Activated CD4-positive, CD25-positive, alpha-beta regulatory T cell treated with anti-CD3 and anti-CD28 coated beads, Interleukin-2, amount 50 U/mL, for 16 hours (primary cell): Measurements from ENCODE around the gene PITRM1.

ENCODE experiments used
- DNase-seq: peaks from one replicate; pipeline ENCODE4 v3.0.0-alpha.2; 2020; ENCODE audit warnings: low read depth, low spot score

PITRM1 gene

GRCh38 chr10:3167611-3168330, 4.8 kb downstream of the PITRM1 start:
- no peak for DNase-seq

- no peak for DNase-seq
Observed at GRCh38 chr10:3166496-3167290, 5.9 kb downstream of the PITRM1 start.

DNA sequence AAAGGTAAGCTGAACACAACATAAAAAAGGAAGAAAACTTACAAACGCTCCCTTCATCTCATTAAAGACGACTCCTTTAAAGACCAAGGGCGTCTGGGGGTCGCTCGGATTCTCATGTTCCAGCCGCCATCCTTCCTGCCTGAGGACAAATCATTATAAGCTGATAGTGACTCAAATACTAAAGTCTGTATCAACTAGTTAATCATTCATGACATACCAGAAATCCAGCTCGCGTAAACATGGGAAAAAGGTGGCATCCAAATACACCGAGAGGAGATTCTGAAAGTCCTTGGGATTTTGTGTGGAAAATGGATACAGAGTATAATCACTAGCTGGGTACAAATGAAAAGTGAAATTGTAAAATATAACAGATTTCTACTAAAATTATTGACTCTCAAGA, 7.4 kb downstream of the PITRM1 start:
- no peak for DNase-seq

GRCh38 chr10:3163879-3164278, 8.7 kb downstream of the PITRM1 start:
- no peak for DNase-seq

- DNase-seq: no peak
Observed at GRCh38 chr10:3162533-3162932, 10.0 kb downstream of the PITRM1 start.

DNA sequence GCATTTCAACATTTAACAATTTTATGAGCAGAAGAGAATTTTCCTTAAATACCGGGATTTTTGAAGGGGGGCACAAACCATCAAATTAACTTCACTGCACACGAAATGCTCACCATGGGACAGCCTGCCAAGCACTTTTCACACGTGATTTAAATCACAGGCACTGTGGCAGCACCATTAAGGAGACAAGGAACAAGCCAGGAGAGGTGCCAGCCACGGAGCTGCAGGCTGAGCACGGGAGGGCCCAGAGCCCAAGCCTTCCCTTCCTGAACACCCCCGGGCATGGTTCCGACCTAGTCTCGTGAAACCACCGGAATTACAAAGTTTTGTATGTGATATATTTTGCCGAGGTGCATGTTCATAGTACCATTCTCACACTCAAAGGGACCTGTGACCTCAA, 13.4 kb downstream of the PITRM1 start:
- no peak for DNase-seq

- no peak for DNase-seq
Observed at GRCh38 chr10:3154666-3155065, 17.9 kb downstream of the PITRM1 start.

- no peak for DNase-seq
Observed at GRCh38 chr10:3152566-3152935, 20.0 kb downstream of the PITRM1 start.

DNA sequence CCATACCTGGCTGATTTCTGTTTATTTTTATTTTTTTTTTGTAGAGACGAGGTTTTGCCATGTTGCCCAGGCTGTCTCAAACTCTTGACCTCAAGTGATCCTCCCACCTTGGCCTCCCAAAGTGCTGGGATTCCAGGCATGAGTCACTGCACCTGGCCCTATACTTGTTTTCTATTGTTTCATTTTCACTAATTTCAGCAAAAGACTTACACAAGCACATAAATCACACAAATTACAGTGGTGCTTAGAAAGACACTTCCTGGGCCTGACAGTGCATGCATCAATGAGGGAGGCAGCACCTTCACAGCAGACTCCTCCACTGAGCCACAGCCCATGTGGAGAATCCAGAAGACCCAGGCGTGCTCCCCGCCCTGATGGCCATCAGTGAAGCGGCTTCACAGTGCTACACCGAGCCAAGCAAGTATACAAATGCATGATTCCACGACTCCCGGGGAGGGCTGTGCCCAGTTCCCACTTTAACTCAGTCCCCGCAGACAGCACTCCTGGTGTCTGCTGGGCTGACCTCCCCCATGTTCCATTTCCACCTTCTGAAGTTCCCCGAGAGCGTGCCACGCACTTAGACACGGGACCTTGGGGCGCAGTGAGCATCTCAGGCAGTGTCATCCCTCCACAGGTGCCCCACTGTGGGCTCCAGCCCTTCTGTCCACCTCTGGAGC, 20.6 kb downstream of the PITRM1 start:
- no peak for DNase-seq

GRCh38 chr10:3150961-3151360, 21.6 kb downstream of the PITRM1 start:
- DNase-seq: no peak

DNA sequence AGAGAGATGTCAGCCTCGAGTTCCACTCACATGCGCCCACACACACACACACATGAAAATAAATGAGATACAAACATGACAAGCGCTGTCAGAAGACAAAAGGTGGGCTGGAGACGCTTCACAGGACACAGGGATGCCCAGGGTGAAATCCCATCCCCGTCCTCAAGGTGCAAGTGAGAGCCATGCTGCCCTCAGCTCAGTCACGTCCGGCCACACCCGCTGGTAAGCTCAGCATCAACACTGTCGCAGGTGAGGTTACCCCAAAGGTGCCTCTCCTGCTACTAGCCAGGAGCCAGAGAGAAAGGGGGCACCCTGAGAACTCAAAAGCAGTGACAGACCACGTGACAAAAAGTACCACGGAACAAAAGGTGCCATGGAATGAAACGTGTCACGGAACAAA, 22.2 kb downstream of the PITRM1 start:
- no peak for DNase-seq

- DNase-seq: no peak
Observed at GRCh38 chr10:3149918-3150317, 22.7 kb downstream of the PITRM1 start.

- DNase-seq: no peak
Observed at GRCh38 chr10:3148994-3149393, 23.6 kb downstream of the PITRM1 start.

GRCh38 chr10:3148041-3148440, 24.5 kb downstream of the PITRM1 start:
- no peak for DNase-seq

DNA sequence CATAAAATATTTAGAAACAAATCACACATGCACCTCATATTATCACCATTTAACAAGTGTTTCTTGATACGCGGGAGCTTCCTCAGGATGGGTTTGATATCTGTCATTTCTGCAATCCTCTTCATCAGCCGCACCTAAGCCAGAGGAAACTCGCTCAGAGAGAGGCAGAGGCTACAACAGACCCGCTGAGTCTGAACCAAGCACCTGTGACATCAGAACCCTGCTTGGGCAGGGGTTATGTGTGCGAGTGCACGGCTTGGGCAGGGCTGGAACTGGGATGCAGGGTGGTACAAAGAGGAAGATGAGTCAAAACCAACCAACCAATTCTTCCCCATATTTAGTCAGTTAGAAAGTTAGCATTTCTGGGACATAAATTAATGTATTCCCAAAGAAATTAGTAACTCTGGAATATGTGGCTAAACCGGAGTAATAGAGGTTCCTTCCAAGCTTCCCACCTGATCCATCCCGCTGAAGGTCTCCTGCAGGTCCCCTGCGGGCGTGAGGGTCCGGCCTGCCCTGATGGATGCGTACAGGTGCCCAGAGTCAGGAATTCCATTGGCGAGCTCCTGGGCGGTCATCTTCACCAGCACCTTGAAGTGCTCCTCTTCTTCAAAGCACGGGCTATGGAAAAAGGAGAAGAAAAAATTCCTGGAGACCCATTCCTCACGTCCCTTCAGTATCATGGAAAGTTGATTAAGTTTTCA, 25.3 kb downstream of the PITRM1 start:
- no peak for DNase-seq

GRCh38 chr10:3146289-3146688, 26.3 kb downstream of the PITRM1 start:
- no peak for DNase-seq

DNA sequence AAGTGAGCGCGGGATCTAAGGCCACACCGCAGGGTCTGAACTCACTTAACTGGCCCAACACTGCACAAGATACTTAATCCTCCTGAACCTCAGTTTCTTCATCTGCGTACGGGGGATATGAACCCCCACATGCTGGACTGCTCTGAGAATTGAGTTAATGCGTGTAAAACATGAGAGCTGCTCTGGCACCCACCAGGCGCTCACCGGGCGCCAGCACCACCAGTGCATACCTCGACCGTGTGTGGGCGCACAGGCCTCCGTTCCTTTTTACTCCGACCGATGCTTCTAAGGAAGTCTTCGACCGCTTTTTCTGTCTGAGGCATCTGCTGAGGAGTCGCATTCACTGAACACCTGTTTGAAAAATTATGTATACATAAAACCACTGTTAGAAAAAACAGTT, 27.2 kb downstream of the PITRM1 start:
- no peak for DNase-seq

DNA sequence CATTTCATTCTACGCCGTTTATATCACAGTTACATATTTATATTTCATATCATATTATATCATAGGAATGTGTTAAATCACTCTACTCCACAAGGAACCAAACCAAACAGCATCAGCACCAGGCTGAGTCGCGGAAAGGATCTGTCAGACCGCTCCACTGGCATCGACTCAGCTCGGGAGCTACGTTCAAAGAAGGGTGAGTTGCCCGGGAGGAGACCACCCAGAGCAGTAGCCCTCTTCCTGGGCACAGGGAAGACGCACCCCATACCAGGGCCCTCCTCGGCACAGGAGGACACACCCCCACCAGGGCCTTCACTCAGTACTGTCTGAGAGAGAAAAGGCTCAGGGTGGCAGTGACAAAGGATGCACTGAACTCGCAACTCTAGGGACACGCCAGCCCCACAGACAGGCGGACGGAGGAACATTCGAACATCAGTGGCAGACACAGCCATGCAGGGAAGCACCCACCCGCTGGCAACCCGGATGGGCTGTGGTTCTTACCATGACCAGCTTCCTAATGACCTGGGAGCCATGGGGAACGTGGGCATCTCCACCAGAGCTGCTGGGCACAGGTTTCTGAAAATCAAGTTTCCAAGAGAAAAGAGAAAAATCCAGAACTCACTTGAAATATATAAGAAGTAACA, 28.7 kb downstream of the PITRM1 start:
- no peak for DNase-seq

- DNase-seq: no peak
Observed at GRCh38 chr10:3143366-3143765, 29.2 kb downstream of the PITRM1 start.

DNA sequence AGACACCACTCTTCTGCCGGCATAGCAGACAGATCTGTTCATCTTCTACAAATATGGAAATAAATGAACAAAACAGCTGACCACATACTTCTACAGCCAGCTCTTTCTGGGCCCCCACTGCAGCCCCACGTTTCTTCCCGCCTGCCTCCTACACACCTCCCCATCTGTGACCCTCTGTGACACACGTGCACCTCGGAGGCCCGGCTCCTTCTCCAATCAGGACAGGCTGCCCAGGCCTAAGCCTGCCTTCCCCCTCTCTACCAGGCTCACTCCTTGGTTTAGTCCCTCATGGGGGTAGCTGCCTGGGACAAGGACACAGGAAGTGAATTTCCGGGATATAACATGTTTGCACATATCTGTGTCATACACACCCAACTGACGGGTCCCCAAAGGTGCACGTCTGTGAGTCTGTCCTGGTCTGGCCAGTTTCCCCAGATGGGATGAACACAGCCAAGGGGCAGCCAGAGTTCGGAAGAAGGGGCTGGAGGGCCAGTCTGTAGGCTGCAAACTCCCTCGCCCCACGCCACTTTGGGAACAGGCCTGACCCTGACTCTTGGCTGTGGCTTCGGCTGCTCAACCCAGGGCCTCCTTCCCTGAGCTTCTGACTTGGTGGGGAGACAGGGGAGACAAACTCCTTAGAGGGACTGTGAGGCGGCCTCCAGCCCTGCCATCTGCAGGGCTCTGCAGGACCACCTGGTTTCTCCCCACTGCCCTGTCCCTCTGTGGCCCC, 30.3 kb downstream of the PITRM1 start:
- no peak for DNase-seq
